Measurements from ENCODE around the gene KIAA0825.
A peak's percentile ranks its signal among the peaks of the same experiment; 100 is the strongest.

KIAA0825 gene

DNA sequence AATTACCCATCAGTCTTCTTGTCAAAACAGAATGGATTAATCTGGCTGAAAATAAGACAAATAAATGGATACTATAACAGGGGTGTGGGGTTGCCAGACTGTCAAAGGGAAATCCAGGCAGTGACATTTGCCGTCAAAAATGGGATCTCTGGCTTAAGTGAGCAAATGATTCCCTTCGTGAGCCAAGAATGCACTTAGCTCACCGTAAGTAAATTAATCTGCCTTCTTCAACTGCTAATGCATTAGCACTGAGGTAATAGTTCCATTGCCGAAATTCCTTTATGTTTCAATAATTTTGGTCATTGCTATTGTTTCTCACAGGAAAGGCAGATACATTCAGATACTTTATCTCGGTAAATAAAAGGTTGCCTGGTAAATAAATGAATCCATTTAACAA is 377.8 kb downstream of the KIAA0825 start:
- no peak for DNase-seq (ENCODE audit: low spot score)

- DNase-seq (ENCODE audit: low spot score) = no peak
These were observed 378.3 kb downstream of the KIAA0825 start for GRCh38 chr5:94240134-94240533.

- no peak for DNase-seq (ENCODE audit: low spot score)
These were observed 379.1 kb downstream of the KIAA0825 start for GRCh38 chr5:94239266-94239665.

DNA sequence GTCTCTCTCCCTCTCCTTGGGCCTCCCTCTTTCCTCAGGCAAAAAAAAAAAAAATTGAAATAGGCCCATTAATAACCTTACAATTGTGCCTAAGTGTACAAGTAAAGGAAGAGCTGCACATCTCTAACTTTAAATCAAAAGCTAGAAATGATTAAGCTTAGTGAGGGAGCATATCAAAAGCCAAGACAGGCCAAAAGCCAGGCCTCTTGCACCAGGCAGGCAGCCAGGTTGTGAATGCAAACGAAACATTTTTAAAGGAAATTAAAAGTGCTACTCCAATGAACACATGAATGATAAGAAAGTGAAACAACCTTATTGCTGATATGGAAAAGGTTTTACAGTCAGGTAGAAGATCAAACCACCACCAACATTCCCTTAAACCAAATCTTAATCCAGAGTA is 383.4 kb downstream of the KIAA0825 start:
- DNase-seq (ENCODE audit: low spot score) = no peak

DNA sequence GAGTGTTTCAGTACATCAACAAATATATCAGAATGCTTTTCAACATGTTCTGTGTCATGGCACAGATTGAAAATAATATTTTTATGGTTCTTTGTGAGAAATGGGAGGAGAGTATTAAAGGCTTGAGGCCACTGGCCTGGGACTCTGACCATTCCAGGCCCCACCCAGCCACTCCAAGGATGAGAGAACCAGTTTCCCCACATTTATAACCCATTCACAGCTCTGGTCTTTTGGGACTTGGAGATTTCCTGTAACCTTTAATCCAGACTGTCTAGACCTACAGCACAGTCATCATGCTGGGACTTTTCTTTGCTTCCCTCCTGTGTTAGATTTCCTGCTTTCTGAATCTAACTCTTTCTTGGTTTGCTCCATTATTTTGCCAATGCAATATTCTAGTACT is 389.6 kb downstream of the KIAA0825 start:
- no peak for DNase-seq (ENCODE audit: low spot score)

GRCh38 chr5:94223235-94223634 is 395.2 kb downstream of the KIAA0825 start:
- DNase-seq (ENCODE audit: low spot score) = no peak

DNA sequence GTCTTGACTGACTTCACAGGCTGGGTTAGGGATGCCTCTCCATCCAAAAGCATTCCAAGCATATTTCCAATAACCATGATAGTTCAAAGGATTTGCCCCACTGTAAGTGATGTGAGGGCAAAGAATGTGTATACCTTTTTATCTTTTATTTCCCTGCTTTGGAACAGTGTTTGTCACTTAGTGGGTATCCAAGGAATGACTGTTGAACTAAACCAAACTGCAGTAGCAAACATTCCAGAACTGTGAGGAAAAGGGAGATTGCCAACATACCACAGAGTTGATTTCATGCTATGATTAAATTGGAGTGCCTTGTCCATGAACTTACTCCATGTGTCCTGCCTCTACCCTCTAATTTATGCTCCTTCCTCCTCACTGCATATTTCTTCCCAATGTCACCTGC is 400.0 kb downstream of the KIAA0825 start:
- DNase-seq (ENCODE audit: low spot score) = no peak

GRCh38 chr5:94217745-94218144 is 400.7 kb downstream of the KIAA0825 start:
- DNase-seq (ENCODE audit: low spot score) = no peak

GRCh38 chr5:94217216-94217615 is 401.2 kb downstream of the KIAA0825 start:
- no peak for DNase-seq (ENCODE audit: low spot score)

DNA sequence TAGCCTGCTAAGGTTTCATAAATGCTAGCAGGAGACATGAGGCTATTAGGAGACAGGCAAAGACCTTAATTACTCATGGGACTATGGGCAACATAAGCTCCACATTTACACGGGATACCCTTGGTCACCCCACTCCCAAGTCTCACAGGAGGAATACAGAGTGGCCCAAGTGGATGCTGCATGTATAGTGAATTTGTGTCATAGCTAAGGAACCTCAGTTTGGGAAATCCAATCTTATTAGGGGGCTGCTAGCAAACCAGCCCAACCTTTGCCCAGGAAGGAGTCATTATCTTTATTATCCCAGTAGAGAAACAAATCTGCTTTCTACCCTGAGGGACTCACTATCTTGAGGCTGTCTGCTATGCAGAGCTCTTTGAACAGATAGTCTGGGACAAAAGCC is 405.9 kb downstream of the KIAA0825 start:
- no peak for DNase-seq (ENCODE audit: low spot score)

GRCh38 chr5:94209774-94210355 is 408.5 kb downstream of the KIAA0825 start:
- DNase-seq (ENCODE audit: low spot score) = no peak

DNA sequence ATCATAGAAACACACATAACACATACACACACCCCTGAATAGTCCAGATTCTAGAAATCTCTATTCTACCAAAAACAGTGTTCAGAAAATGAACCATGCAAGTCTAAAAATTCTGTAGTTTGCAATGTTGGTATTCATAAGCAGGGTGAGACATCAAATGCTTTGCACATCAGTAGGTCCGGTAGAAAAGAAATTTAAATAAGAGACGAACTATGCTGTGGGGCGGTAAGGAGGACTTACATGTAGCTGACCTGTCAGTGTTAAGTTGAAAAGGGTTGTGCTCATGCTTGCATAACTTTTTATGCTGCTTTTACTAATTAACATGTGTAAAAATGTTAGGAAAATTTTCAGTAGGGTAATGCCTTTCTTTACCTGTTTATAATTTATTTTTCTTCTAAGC is 409.1 kb downstream of the KIAA0825 start:
- no peak for DNase-seq (ENCODE audit: low spot score)

- DNase-seq (ENCODE audit: low spot score) = no peak
These were observed 418.8 kb downstream of the KIAA0825 start for GRCh38 chr5:94199566-94199965.

- no peak for DNase-seq (ENCODE audit: low spot score)
These were observed 420.4 kb downstream of the KIAA0825 start for GRCh38 chr5:94197970-94198369.

DNA sequence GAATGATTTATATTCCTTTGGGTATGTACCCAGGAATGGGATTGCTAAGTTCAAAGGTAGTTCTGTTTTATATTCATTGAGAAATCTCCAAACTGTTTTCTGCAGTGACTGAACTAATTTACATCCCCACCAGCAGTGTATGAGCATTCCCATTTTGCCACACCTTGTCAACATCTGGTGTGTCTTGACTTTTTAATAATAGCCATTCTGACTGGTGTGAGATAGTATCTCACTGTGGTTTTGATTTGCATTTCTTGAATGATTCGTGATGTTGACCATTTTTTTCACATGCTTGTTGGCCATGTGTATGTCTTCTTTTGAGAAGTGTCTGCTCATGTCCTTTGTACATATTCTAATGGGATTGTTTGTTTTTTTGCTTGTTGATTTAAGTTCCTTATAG is 421.5 kb downstream of the KIAA0825 start:
- DNase-seq (ENCODE audit: low spot score) = no peak

GRCh38 chr5:94192658-94193391 is 425.6 kb downstream of the KIAA0825 start:
- DNase-seq (ENCODE audit: low spot score) = no peak

GRCh38 chr5:94191604-94192003 is 426.8 kb downstream of the KIAA0825 start:
- DNase-seq (ENCODE audit: low spot score) = peak; percentile 37

GRCh38 chr5:94188725-94189124 is 429.7 kb downstream of the KIAA0825 start:
- no peak for DNase-seq (ENCODE audit: low spot score)

DNA sequence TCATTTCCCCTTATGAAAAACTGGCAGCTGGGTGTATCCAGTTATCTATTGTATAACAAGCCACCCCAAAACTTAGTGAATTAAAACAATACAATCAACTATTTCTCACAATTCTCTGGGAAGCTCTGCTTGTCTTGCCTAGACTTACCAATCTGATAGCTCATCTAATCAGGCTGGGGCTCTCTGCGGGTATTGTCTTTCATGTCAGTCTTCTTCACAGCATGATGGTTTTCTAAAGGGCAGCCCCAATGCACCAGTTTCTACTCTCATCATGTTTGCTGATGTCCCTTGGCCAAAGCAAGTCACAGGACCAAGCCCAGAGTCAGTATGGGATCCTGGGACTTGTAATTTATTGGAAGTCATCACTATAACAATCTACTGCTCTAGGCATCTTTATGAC is 433.5 kb downstream of the KIAA0825 start:
- DNase-seq (ENCODE audit: low spot score) = no peak

DNA sequence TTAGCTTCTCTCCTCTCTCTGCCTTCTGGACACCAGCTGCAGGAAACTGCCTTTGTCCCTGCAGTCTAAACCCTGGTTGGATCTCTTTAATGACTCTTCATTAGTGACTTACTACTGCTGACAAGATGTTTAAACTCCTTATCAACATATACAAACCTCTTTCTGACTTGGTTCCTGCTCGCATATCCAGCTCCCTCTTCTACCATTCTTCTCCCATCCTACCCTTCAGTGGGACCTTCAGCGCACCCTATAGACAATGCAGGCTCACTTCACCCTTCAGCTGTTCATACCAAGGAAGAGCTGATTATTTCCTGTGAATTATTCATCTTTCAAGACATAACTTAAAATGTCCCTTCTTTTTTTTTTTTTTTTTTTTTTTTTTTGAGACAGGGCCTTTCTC is 436.5 kb downstream of the KIAA0825 start:
- DNase-seq (ENCODE audit: low spot score) = no peak

DNA sequence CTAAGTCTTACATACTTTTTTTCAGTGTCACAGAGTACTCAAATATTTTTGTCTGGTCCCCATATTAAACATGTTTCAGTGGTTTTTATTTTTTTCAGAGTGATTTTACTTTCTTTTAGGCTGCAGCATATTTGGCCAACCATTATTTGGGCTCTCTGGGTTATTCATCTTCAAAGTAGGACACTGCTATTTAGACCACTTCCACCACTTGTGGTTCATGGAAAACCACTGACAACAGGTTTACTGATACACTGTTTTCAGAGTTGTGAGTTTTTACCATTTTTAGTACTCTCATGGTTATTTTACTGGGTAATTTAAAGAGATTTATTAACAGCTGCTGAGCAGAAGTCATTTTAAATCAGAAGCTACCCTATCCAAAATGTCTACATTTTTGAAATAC is 437.6 kb downstream of the KIAA0825 start:
- no peak for DNase-seq (ENCODE audit: low spot score)

DNA sequence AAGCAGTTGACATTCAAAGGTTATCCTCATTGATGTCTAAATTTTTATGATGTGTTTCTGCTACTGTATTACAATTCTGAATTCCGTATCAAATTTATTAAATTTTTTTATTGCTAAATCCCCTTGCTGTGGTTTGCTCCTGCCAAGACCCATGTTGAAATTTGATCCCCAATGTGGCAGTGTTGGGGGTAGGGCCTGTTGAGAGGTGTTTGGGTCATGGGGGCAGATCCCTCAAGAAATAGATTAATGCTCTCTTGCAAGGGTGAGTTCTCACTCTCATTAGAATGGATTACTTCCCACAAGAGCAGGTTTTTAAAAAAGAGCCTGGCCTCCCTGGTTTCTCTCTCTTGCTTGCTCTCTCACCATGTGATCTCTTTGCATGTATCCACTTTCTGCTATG is 442.5 kb downstream of the KIAA0825 start:
- DNase-seq (ENCODE audit: low spot score) = no peak

DNA sequence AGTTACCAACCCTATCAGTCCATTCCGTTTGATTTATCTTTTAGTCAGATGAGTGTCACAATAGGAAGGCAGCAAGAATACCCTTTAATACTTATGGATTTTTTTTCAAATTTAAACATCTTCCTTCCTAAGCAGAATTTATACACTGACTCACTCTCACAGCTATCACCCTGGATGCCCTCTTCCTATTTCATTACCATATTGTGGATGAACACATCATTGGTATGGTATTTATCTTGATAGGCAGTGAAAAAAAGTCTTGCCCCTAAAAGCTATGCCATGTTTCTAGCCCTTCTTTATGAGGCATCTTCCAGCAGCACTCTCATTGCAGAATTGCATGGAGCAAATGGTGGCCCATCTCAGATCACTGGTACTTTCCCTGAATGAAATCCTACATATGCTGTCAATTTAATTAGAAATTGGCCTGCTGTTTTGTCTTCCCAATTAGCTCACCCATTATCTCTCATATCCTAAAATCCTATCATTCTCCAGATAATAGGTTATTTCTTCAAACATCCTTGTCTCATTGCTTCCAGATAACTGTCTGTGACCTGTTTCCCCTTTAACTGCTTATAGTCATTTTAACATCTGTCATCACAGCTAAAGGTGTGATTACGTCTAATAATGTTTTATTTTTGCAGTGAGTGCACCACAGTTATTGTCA is 443.5 kb downstream of the KIAA0825 start:
- no peak for DNase-seq (ENCODE audit: low spot score)

DNA sequence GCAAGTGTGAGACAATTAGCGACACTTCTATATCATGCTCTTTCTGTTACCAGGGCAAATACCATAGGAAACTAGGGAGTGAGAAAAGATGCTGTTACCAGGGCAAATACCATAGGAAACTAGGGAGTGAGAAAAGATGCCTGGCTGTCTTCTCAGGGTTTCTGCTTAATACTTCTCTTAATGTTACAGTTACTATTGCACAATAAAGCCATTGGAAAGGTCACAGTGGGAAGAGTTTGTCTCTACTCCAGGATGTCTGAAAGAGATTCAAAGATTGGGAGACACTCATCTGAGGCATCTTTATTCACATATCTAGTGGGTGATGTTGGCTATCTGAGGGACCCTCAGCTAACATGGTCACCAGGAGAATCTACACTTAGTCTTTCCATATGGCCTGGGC is 445.3 kb downstream of the KIAA0825 start:
- no peak for DNase-seq (ENCODE audit: low spot score)
